ENCODE measurements around the gene GBA2.

GRCh38 chr9:35705372-35705771, 43.7 kb downstream of the GBA2 start:
- no peak for TF ChIP-seq POLR2AphosphoS5 (IDR thresholded peaks at IDR 0.05; ENCODE audit: low read depth, low read length)
- TF ChIP-seq TAF1 (IDR thresholded peaks at IDR 0.05; ENCODE audit: borderline replicate concordance, insufficient read depth, low read length) = no peak

All from PFSK-1 (cell line).